ENCODE measurements around the gene TMEM202. TPM values are rescaled to one million over a fixed set of nuclear protein-coding genes. Genes with fewer than 3 reads are reported as not detected.
"Not testable (repeated sequence)": the region's sequence is repeated elsewhere in the genome, so short reads cannot be mapped to it uniquely, and the experiment has no call there.

TMEM202 gene
- total RNA-seq, 1 donor from 2014 or later = not detected

DNA sequence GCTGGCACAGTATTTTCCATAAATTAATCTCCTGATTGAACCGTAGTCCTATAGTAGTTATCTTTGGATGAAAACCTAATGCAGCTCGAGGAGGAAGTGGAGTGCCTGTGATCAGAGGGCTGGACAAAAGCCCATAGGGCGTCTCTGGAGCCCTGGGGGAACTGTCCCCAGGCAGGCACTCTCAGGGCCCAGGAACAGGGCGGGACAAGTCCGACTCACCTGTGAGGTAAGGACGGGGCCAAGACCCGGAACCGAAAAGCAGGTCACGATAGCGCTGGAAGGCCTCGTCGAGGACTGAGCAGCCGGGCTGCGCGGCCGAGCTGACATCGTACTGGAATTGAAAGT, 22.6 kb upstream of the TMEM202 start:
- peak overlapping the region; percentile 100 for H2AFZ ChIP-seq (ENCODE audit: low read depth, low read length)
- no peaks in the 10 kb centered on the region for H3K36me3 ChIP-seq (ENCODE audit: insufficient read depth, low read length)
- no peaks in the 10 kb centered on the region for H3K9me3 ChIP-seq (ENCODE audit: insufficient read depth, low read depth, low read length)
- Mint-ChIP-seq H3K27ac (ENCODE audit: unreplicated experiment) (peak overlapping the region; percentile 95), H3K4me3 (ENCODE audit: unreplicated experiment) (peak overlapping the region; percentile 97), H3K9me3 (ENCODE audit: unreplicated experiment) (no peaks in the 10 kb centered on the region), H3K4me1 (ENCODE audit: low read depth, unreplicated experiment) (peaks cover 13% of the 10 kb centered on the region), H3K27me3 (ENCODE audit: low read depth, unreplicated experiment) (no peaks in the 10 kb centered on the region), H3K36me3 (ENCODE audit: low read depth, unreplicated experiment) (no peaks in the 10 kb centered on the region)
- DNase-seq (ENCODE audit: low read depth) (no peak), FAIRE-seq (no peak)
- no peak for TF ChIP-seq EZH2 (IDR thresholded peaks at IDR 0.05; ENCODE audit: insufficient read depth, low read length)
- TF ChIP-seq, protein P1, sequence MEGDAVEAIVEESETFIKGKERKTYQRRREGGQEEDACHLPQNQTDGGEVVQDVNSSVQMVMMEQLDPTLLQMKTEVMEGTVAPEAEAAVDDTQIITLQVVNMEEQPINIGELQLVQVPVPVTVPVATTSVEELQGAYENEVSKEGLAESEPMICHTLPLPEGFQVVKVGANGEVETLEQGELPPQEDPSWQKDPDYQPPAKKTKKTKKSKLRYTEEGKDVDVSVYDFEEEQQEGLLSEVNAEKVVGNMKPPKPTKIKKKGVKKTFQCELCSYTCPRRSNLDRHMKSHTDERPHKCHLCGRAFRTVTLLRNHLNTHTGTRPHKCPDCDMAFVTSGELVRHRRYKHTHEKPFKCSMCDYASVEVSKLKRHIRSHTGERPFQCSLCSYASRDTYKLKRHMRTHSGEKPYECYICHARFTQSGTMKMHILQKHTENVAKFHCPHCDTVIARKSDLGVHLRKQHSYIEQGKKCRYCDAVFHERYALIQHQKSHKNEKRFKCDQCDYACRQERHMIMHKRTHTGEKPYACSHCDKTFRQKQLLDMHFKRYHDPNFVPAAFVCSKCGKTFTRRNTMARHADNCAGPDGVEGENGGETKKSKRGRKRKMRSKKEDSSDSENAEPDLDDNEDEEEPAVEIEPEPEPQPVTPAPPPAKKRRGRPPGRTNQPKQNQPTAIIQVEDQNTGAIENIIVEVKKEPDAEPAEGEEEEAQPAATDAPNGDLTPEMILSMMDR (IDR thresholded peaks at IDR 0.05; ENCODE audit: insufficient read depth, low read depth, low read length) = no peak
- H3K27ac ChIP-seq (ENCODE audit: low read depth, low read length) = peak overlapping the region; percentile 83
- H3K4me2 ChIP-seq (ENCODE audit: low read length) = peak overlapping the region; percentile 98
- H3K9ac ChIP-seq (ENCODE audit: low read length) = peak overlapping the region; percentile 95
- peaks cover 45% of the 10 kb centered on the region for H3K79me2 ChIP-seq (ENCODE audit: insufficient read depth, low read length)
- peaks cover 5% of the 10 kb centered on the region for H3K27me3 ChIP-seq (ENCODE audit: insufficient read depth, low read length)
- peaks cover 18% of the 10 kb centered on the region for H4K20me1 ChIP-seq (ENCODE audit: insufficient read depth, low read length)
- peak overlapping the region; percentile 90 for H3K4me3 ChIP-seq (ENCODE audit: insufficient read depth, low read depth, low read length)
- peaks cover 6% of the 10 kb centered on the region for H3K4me1 ChIP-seq (ENCODE audit: insufficient read depth, low read length)

DNA sequence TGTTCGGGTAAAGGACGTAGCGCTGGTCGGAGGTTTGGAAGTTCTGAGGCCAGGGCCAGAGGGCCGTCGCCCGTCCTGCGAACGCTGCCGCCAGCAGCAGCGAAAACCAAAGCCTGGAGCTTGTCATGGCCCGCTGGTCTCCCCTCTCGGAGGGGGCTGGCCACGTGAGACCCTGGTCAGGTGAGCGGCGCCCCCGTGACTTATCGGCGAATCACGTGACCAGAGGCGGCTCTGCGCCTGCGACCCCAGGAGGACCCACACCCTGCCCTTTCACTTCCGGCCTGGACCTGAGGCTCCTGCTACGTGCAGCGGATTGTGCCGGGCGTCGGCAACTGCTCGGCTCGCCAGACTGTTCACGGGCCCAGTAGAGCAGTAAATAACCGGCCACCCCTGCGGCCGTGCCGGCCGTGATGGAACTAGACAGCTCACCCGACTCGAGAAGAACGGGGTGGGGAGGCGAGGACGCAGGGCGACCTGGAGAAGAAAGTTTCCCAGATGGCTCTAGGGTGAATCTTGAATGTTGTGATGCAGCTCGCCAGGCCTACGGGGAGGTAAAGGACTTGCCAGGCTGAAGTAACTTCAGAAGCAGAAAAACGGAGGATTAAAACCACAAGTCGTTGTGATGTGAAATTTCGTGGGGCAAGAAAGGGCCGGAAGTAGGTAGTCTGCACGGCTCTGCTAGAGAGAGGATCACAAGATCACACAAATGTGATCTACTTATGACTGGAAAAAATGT, 22.1 kb upstream of the TMEM202 start, which contains the start of gene HEXA:
Gene HEXA (minus strand): TSS at position 169 of the 736 bp plus-strand sequence. CDS start 42 bp downstream, at position 127.
- no peaks in the 10 kb centered on the region for H3K27me3 Mint-ChIP-seq (ENCODE audit: low read depth, unreplicated experiment)
- Histone ChIP-seq H3K4me3 (ENCODE audit: insufficient read depth, low read depth, low read length) (peak within 1 kb of the TSS; percentile 90), H2AFZ (ENCODE audit: low read depth, low read length) (peak within 1 kb of the TSS; percentile 100), H4K20me1 (ENCODE audit: insufficient read depth, low read length) (peaks cover 16% of the 10 kb centered on the region), H3K4me1 (ENCODE audit: insufficient read depth, low read length) (peaks cover 6% of the 10 kb centered on the region), H3K27ac (ENCODE audit: low read depth, low read length) (peak within 1 kb of the TSS; percentile 83), H3K79me2 (ENCODE audit: insufficient read depth, low read length) (peaks cover 43% of the 10 kb centered on the region), H3K36me3 (ENCODE audit: insufficient read depth, low read length) (no peaks in the 10 kb centered on the region), H3K27me3 (ENCODE audit: insufficient read depth, low read length) (peaks cover 5% of the 10 kb centered on the region), H3K9me3 (ENCODE audit: insufficient read depth, low read depth, low read length) (no peaks in the 10 kb centered on the region), H3K9ac (ENCODE audit: low read length) (peak within 1 kb of the TSS; percentile 95), H3K4me2 (ENCODE audit: low read length) (peak within 1 kb of the TSS; percentile 98)
- peaks cover 12% of the 10 kb centered on the region for H3K4me1 Mint-ChIP-seq (ENCODE audit: low read depth, unreplicated experiment)
- FAIRE-seq (no peak), DNase-seq (ENCODE audit: low read depth) (peak; percentile 90)
- peak within 1 kb of the TSS; percentile 95 for H3K27ac Mint-ChIP-seq (ENCODE audit: unreplicated experiment)
- H3K36me3 Mint-ChIP-seq (ENCODE audit: low read depth, unreplicated experiment) = no peaks in the 10 kb centered on the region
- TF ChIP-seq EZH2 (IDR thresholded peaks at IDR 0.05; ENCODE audit: insufficient read depth, low read length) = no peak
- TF ChIP-seq, protein P1 (IDR thresholded peaks at IDR 0.05; ENCODE audit: insufficient read depth, low read depth, low read length) = no peak
- no peaks in the 10 kb centered on the region for H3K9me3 Mint-ChIP-seq (ENCODE audit: unreplicated experiment)
- H3K4me3 Mint-ChIP-seq (ENCODE audit: unreplicated experiment) = peak within 1 kb of the TSS; percentile 97

DNA sequence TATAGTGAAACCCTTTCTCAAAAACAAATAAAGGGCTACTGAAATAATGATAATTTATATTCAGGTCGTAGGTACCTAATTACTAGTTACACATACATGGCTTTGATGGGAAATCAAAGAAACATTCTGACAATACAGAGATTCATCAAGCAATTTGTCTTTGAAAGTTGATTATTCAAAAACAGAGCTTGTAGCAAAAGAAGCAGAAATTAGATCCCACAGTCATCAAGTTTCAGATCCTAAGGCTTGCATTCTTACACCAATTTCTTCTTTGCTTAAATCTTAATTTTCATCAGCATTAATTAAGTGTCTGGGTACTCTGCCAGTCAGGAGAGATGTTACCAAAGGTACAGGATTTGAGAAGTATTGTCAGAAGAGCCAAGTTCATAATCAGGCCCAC, 20.8 kb upstream of the TMEM202 start:
- no peak for FAIRE-seq
- Histone ChIP-seq H3K79me2 (ENCODE audit: insufficient read depth, low read length) (peaks cover 31% of the 10 kb centered on the region), H3K9ac (ENCODE audit: low read length) (no peak overlapping the region), H3K4me1 (ENCODE audit: insufficient read depth, low read length) (peaks cover 6% of the 10 kb centered on the region), H3K27ac (ENCODE audit: low read depth, low read length) (no peak overlapping the region), H3K27me3 (ENCODE audit: insufficient read depth, low read length) (peaks cover 8% of the 10 kb centered on the region), H3K36me3 (ENCODE audit: insufficient read depth, low read length) (no peaks in the 10 kb centered on the region), H3K9me3 (ENCODE audit: insufficient read depth, low read depth, low read length) (no peaks in the 10 kb centered on the region), H4K20me1 (ENCODE audit: insufficient read depth, low read length) (peaks cover 12% of the 10 kb centered on the region), H3K4me2 (ENCODE audit: low read length) (no peak overlapping the region), H3K4me3 (ENCODE audit: insufficient read depth, low read depth, low read length) (no peak overlapping the region), H2AFZ (ENCODE audit: low read depth, low read length) (no peak overlapping the region)
- Mint-ChIP-seq H3K36me3 (ENCODE audit: low read depth, unreplicated experiment) (no peaks in the 10 kb centered on the region), H3K27ac (ENCODE audit: unreplicated experiment) (no peak overlapping the region), H3K4me3 (ENCODE audit: unreplicated experiment) (peak overlapping the region; percentile 51), H3K9me3 (ENCODE audit: unreplicated experiment) (no peaks in the 10 kb centered on the region), H3K4me1 (ENCODE audit: low read depth, unreplicated experiment) (peaks cover 12% of the 10 kb centered on the region), H3K27me3 (ENCODE audit: low read depth, unreplicated experiment) (peaks cover 4% of the 10 kb centered on the region)
- TF ChIP-seq EZH2 (IDR thresholded peaks at IDR 0.05; ENCODE audit: insufficient read depth, low read length) = no peak
- TF ChIP-seq, protein P1 (IDR thresholded peaks at IDR 0.05; ENCODE audit: insufficient read depth, low read depth, low read length) = no peak
- DNase-seq (ENCODE audit: low read depth) = no peak

DNA sequence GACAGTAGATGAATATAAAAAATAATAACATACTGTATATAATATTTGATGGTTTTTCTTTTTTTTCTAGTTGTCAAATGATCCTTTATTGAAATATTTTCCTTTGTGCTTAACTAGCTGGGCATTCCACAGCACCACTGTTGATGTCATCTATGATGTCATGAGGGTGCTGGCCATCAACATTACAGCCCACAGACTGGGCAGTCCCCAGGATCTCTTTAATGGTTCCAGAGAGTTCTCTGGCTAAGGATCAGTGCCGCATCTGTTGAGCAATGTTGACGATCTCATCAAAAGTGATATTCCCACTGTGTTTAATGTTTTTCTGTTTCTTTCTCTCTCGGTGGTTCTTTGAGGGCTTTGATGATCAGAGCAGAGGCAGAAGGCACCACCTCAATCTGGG, 19.0 kb upstream of the TMEM202 start:
- peaks cover 16% of the 10 kb centered on the region for H3K27me3 Mint-ChIP-seq (ENCODE audit: low read depth, unreplicated experiment)
- H3K27ac Mint-ChIP-seq (ENCODE audit: unreplicated experiment); H3K4me3 Mint-ChIP-seq (ENCODE audit: unreplicated experiment); H3K4me3 ChIP-seq (ENCODE audit: insufficient read depth, low read depth, low read length); H3K36me3 Mint-ChIP-seq (ENCODE audit: low read depth, unreplicated experiment); DNase-seq (ENCODE audit: low read depth); H3K4me2 ChIP-seq (ENCODE audit: low read length); H3K27ac ChIP-seq (ENCODE audit: low read depth, low read length); H3K4me1 Mint-ChIP-seq (ENCODE audit: low read depth, unreplicated experiment); H4K20me1 ChIP-seq (ENCODE audit: insufficient read depth, low read length); H3K9me3 Mint-ChIP-seq (ENCODE audit: unreplicated experiment); FAIRE-seq; H3K9ac ChIP-seq (ENCODE audit: low read length); H3K9me3 ChIP-seq (ENCODE audit: insufficient read depth, low read depth, low read length); H3K36me3 ChIP-seq (ENCODE audit: insufficient read depth, low read length); H3K4me1 ChIP-seq (ENCODE audit: insufficient read depth, low read length); H2AFZ ChIP-seq (ENCODE audit: low read depth, low read length): not testable (repeated sequence)
- Histone ChIP-seq H3K79me2 (ENCODE audit: insufficient read depth, low read length) (peaks cover 17% of the 10 kb centered on the region), H3K27me3 (ENCODE audit: insufficient read depth, low read length) (peaks cover 19% of the 10 kb centered on the region)
